Measurements from ENCODE around the gene FUT9.

FUT9 gene
- total RNA-seq = 0 reads per million in 4 donors

DNA sequence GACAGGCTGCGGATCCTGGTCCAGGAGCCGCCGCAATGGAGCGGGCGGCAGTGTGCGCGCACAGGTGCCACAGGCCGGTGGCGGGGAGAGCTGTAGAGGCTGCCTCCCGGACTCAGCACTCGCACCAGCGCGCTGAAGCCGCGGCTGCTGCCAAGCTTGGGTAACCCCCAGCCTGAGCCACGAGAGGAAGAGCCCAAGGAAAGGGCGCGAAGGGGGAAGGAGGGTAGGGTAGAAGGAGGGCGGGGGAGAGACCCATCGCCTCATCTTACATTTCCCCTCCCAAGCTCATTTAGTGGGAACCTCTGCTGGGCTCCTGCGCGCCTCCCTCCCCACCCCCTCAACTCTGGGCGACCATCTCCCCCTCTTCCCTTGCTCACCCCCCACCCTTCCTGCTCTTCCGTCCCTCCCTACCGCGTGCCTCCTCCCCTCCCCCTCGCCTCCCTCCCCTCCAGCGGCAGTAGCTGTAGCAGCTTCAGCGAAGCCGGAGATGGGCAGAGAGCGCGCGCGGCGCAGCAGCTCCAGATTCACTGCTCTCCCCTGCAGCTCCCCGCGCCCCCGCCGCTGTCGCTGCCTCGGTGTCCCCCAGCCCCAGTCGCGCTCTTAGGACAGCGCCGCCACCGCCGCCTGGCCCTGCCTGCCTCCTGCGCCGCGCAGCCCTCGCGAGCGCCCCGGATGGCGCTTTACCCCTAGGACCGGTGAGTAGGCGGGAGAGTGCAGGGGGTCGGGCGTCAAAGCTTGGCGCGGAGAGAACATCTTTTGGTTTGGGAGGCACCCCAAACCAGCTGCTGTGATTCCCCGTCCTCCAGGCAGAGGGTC lies at the start of gene FUT9:
FUT9 (plus strand) TSS at position 457 of the 816 bp plus-strand sequence. CDS start 187,182 bp downstream, outside the sequence.
- DNase-seq = no peak

DNA sequence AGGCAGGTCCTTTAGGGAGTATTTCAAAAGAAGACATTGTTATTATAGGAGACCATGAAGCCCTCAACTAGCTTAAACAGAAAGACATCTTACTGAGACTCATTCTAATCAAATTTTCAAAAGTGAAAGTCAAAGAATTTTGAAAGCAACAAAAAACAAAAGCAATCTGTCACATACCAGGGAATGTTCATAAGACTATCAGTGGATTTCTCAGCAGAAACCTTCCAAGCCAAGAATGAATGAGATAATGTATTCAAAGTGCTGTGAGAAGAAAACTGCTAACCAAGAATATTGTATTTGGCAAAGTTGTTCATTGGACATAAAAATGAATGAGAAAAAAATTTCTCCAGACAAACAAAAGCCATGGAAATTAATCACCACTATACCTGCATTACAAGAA lies 48.2 kb upstream of the FUT9 start:
- no peak for DNase-seq

DNA sequence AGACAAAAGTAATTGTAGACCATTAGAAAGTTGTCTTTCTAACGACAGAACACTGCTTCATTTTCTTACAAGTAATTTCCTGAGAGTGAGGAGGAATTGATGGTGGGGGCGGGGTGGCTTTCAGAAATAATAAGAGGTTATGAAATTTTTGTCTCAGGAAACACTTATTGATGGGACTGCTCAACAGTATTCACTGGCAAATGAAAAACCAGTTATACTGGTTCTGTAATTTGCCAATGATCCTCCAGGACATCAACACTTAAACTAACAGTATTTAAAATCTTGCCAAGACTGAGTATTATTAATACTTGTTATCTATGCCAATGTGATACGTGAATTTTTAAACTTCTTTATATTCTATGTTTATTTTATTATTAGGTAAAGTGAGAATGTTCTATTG lies 41.8 kb upstream of the FUT9 start:
- DNase-seq = no peak

DNA sequence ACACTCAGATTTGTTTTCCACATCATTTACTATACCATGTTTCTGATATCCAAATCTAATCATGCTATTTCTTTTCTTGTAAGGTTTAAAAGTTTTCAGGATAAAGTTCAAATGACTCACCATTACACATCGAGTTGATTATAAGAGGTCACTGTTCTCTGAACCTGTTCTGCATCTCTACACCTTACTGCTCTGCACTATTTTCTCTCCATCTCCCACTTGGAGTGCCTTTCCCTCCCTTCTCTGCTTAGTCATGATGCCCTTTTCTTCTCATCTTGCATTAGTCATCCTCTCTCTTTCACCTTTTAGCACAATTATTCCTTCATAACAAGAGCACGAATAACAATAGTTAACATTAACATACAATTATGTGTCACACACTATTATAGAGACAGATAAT lies 37.5 kb upstream of the FUT9 start:
- no peak for DNase-seq

DNA sequence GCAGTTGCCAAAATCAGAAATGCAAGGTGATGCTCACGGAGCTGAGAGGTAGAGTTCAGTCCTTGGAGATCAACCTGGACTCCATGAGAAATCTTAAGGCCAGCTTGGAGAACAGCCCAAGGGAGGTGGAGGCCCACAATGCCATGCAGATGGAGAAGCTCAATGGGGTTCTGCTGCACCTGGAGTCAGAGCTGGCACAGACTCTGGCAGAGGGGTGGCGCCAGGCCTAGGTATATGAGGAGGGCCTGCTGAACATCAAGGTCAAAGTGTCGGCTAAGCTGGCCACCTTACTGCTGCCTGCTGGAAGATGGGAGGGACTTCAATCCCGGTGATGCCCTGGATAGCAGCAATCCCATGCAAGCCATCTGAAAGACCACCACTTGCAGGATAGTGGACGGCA lies 23.9 kb upstream of the FUT9 start:
- no peak for DNase-seq

DNA sequence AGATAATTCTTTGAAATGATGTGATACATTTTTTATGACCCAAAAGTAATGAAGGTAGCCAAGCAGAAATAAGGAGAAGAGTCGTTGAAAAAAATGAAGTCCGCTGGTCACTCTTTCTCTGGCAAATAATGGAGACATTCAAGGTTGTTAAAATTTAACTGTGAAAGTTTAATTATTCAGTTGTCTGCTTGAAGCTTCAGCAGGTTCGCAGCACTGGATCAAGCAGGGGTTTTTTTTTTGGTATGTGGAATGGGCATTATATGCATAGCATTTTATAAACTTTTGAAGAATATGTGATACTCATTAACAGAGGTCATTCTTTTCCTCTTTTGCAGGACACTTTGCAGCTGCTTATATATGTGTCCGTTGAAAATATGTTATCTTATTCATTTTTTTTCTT lies 21.6 kb upstream of the FUT9 start:
- DNase-seq = no peak

DNA sequence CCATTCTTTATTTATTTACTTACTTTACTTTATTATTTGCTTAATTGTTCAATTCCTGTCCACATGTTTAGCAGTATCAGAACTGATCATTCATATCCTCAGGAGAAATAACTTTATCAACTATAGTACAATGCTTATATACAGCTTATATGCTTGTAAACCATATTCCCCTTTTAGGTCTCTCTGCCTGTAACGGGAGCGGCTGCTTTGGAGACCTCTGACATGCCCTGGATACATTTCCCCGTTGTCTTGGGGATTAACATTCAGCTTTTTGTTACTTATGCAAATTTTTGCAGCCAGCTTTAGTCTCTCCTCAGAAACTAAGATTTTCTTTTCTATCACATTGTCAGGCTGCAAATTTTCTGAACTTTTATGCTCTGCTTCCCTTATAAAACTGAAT lies 17.6 kb upstream of the FUT9 start:
- no peak for DNase-seq

DNA sequence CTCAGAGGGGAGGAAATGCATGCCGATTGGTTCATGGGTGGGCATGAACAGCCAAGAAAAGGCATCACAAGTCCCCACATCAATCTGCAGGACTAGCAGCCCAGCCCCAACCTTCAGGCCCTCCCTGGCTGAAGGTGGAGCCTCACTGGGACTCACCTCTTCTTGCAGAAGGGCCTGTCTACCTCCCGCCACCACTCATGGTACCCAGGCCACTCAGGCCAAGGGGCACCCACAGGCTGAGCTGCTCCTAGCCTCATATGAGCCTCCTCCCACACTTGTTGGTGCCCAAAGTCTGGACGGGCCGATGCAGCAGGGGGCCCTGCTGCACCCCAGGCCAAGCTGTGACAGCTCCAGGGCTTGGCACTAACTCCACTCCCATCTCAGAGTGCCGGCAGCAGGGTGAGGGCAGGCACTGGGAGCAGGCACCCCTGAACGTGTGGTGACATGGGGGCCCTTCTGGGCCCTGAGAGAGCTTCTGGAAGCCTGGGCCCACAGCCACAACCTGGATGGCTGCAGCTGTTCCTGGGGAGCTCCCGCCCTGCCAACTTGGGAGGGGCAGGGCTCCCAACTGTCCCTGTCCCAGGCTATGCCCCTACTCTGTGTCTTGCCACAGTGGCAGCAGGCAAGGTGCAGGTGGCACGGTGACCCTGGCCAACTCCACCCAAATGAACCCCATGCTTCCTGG lies 13.7 kb upstream of the FUT9 start:
- DNase-seq = no peak

DNA sequence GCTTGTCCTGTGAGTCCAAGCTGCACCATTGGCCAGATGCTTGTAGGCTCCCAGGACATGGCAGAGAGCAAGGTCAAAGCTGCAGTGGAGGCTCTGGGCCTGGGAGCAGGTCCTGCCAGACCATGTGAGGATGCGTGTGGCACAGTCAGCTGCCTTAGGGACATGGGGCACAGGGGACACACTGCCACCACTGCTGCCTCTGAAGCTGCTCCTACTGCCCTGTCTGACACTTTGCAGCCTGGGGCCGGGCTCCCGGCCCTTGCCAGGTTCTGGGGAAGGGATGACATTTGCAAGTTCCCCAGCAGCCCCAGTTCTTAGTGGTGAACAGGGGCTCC lies 13.2 kb upstream of the FUT9 start:
- DNase-seq = no peak

DNA sequence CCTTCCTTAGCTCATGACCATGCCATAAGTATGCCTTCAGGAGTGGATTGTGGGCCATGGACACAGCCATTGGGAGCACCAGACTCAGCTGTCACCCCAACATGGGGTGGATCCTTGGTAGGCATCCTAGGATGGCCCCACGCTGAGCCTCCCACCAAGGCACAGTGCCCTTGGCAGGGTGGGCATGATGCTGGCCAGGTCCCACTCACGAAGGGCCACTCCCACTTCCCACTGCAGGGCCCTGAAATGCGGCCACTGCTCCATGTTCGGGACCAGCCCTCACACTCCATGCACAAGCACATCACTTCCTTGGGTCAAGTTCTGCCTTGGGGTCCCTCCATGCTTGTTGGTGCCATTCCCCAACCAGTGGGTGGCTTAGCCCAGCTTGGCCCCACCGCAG lies 12.9 kb upstream of the FUT9 start:
- DNase-seq = no peak

DNA sequence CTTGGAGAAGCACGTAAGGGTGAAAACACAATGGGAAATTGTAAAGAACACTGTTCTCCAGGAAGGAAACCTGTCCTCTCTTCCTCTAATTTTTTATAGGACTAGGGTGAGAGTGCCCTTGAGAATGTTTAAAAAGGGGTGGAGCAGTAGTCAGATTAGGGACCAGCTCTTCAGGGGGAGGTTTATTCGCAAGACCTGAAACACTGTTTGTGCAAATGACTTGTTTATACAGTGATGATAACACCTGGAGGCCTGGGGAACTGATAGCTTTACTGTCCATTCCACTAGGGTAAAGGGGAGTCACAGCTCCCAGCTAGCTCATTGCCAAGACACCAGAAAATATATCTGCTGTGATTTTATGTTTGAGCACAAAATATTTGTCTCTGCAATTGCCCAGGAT lies 8.1 kb upstream of the FUT9 start:
- DNase-seq = no peak

DNA sequence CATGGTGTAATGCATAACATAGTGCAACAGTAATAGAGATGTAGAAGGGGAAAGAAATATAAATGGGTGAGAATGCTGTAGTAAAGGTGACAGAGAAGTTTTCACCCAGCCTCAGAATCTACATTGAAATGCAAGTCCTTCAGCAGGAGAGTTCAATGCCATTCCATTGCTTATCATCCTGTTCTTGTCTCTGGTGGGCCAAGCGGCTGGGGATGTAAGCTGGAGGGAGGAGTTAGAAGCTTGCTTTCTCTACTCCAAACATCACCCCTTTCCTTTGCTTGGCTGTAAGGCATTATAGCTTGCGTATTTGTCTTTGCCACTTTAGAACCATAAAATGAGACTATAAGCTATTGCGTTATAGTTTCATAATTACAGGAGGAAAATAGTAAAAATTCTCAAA lies 2.2 kb upstream of the FUT9 start:
- DNase-seq = no peak

DNA sequence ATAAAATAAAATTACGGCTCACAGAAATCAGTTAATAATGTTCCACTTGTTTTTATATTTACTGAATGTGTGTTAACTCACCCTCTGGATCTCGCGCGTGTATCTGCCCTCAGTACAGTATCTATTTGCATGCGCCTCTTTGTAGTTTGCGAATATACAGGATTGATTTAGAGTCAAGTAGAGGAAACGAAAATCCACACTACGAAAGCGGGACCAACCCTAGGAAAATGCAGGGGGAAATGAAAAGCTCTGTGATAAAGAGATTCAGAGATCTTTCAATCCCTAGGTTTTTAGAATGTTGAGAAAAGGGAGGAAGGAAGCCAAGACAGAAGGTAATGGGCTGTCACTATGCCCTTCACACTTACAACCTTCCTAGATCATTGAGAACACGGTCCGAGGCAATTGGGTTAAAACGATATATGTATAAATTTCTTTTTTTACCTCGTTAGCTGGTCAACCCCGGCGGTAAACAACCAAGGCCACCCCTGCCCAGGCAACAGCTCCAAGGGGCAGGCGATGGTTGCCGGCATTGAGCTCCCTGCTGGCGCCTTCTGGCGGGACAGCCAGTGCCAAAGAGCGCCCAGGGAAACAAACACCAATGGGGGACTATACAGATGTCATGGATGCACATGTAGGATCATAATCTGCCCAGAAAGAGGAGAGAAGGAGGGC lies 792 bp upstream of the FUT9 start:
- DNase-seq = no peak

DNA sequence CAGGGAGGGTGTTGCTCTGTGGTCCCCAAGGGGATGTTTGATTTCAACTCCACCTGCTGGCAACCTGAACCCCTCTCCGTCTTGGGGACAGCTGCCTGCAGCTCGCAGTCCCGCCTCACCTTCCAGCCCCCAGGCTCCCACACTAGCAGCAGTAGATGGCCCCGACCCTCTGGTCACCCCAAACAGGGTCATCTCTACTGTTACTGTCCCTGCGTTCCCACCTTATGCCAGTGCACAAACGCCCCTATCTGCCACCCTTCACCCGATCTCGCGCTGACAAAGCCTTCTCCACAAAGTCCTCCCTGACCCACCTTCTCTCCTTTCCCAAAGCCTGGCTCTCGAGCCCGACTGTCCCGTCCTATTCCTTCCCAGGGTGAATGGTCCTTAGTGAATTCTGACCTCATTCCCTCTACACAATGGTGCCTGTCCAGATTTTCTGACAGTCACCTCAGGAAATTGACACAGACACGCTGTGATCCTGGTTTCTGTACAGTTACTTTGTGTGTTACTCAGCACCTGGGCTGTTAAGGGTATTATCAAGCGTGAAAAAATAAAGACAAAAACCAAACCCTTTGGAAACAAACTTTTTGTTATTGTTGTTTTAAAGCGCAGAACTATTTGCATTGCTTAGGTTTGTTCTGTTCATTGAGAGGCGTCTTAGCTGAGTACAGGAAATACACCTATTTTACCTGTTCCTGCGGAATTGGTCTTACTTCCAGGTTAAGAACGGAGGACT lies 728 bp downstream of the FUT9 start:
- no peak for DNase-seq

DNA sequence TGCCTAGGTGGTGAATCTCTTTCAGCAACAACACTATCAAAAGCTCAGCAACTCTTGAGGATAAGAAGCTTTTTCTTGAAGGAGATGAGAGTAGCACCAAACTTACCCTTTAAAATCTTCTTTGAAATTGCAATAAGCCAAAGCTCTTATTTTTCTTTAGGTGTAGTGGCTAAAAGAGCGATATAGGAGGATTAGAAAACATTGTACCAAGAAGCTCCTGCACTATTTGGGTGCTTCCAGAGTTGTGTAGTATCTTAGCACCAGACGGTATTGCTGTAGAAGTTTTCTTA lies 1.2 kb downstream of the FUT9 start:
- DNase-seq = no peak

DNA sequence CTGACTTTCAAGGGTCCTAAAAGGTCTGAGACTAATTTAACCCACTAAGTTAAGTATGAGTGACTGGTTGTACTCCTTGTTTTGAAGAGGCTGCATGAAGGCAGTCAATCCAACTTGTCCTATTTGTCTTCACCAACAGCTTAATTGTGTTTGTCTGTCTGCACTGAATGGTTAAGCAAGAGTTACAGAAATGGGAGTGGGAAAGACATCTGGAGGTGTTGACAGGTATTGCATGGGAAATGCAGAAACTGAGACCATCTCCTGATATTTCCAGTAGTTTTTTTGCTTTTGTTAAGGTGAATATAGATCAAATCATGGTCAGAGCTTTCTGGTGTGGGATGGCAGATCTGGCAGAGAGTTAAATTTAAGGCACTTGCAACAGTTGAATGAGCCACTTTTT lies 6.5 kb downstream of the FUT9 start:
- DNase-seq = no peak

DNA sequence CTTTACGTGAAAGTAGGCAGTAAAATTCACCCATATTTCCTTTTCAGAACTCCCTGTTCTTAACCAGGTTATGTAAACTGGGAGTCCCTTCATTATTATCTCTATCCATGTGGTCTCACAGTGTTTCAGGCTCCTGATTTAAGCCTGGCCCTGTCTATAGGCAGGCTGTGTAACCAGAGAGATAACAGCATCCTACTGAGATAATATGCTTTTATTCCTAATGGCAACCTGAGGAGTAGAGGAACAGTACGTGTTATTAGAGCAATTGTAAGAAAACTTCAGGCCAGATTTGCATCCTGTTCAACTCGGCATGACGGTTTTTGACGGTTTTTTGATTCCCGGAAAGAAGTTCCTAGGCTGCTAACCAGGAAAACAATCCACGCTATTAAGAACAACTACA lies 16.9 kb downstream of the FUT9 start:
- DNase-seq = no peak

DNA sequence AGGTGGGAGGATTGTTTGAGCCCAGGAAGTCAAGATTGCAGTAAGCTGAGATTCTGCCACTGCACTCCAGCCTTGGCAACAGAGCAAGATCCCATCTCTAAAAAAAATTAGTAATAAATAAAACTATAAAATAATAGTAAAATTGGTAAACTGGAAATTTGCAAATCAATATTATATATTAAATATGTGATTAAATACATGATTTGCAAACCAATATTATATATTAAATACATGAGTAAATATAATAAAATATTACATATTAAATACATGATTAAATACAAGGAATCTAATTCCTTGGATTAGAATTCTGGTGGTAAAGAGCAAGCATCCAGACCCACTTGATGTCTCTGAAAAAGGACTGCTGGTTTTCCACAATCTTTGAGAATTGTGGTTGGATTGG lies 35.8 kb downstream of the FUT9 start:
- no peak for DNase-seq

DNA sequence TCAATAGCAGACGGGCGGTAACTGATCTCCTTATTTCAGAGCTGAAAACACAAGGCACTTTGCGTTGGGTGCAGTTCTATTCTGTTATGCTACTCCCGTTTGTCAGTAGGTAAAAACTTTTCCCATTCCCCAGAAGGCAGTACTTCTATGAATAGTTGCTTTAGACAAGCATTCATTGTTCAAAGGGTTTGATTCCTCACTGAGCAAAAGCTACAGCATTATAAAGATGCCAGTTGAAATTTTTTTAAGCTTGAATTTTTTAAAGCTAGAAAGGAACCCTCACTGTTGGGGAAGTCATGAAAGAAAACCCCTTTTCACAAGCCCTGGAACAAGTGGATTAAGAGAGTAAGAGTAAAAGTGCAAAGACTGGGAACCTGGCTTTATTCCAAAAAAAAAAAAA lies 42.3 kb downstream of the FUT9 start:
- DNase-seq = no peak

DNA sequence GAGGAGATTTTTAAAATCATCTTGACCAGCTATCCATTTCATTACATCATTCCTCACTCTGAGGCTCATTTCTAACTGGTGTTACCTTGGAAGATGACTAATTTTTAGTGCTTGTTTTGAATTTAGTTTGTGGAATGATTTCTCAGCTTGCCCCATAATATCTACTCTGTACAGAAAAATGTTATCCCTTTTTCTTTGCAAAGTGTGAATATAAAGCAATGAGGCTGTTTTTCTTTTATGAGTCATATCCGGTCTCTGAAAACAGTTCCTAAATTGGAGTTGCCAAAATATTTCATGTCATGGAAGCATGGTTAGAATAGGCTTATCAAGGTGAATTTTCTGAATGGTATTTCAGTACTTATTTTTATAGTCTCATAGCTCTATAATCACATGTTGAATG lies 43.8 kb downstream of the FUT9 start:
- no peak for DNase-seq

DNA sequence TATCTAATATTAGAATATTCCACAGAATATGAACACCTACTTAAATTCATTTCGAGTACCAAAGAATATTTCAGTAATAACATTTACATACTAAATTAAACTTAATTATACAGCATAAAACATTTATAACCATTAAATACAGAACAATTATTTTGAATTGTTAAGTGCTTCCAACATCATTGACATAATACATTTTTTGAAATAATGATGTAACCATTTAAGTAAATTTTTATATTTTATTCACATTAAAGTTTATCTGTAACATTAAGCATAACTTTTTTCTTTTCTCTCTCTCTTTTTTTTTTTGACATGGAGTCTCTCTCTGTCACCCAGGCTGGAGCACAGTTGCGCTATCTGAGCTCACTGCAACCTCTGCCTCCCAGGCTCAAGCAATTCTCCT lies 44.5 kb downstream of the FUT9 start:
- no peak for DNase-seq

DNA sequence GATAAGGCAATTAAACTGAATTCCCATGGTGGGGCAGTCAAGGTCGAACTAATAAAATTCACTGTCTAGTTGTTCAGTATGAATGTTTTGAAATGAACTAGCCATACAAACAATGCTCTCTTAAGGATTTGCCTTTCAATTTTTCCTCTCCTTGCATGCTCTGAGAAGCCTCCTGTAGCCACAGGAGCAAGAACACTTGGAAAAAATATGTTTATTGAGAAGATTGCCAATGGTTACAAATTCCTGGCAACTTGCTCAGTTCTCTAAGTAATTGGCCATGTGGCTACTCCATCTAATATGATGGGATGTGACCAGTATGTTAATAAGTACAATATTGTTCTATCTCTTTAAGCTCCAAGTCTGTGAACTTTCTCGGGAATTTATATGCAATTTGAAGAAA lies 49.4 kb downstream of the FUT9 start:
- DNase-seq = no peak

DNA sequence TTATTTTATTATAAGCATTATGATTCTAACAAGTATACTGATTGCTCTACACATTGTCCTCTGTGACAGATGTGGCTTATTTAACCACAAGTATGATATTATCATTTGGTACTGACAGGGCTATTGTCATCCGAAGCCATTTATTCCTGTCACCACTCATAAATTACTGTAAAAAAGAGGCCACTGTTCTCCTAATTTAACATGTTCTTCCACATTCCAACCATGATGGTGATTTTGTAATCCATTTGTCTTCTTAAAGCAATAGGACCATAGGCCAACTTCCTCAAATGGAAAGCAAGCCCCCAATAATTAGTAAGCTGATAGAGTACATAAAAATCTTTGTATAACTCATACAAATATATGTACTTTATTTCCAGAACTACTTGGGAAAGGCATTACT lies 50.6 kb downstream of the FUT9 start:
- no peak for DNase-seq

DNA sequence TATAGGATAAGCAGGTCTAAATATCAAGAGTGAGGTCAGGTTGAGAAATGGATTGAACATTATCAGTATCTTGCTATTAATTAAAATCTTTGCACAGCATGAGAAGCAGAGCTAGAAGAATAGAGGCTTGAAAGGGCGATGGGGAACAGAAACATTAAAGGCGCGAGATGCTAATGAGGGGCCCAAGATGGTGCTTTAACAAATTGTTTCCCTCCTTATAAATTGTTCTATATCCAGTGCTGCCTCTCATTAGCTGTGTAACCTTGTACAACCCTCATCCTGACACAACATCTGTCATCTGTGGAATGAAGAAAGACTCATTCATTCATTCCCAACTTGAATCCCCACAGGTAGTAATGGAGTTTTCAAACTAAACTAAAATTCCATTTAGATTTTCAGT lies 57.8 kb downstream of the FUT9 start:
- DNase-seq = no peak

All from T-helper 1 cell (primary cell).